H9 (cell line): ENCODE data around the gene SLC4A11. TPM values are rescaled to one million over a fixed set of nuclear protein-coding genes. Genes with fewer than 3 reads are reported as not detected.

Experiments used
- DNase-seq: peaks from one replicate; pipeline ENCODE4 v3.0.0-alpha.2; 2017
- H2AFZ ChIP-seq: one replicate; pipeline ENCODE4 v1.6.1; 2013; ENCODE audit warnings: mild to moderate bottlenecking, low read length, control low read depth, moderate library complexity
- H2AK5ac ChIP-seq: 2 replicates; pipeline ENCODE4 v1.6.1; 2013; ENCODE audit warnings: low read length, control low read depth, mixed read lengths; ENCODE audit not compliant: insufficient read length
- H2BK120ac ChIP-seq: one replicate; pipeline ENCODE4 v1.6.1; 2013; ENCODE audit warnings: low read depth, mild to moderate bottlenecking, low read length, control low read depth, inconsistent platforms; ENCODE audit not compliant: poor library complexity, severe bottlenecking
- H2BK12ac ChIP-seq: 2 replicates; pipeline ENCODE4 v1.6.1; 2013; ENCODE audit warnings: low read length, control low read depth, mixed read lengths, low read depth; ENCODE audit not compliant: insufficient read length
- H2BK15ac ChIP-seq: 2 replicates; pipeline ENCODE4 v1.6.1; 2013; ENCODE audit warnings: low read depth, low read length, control low read depth
- H2BK20ac ChIP-seq: one replicate; pipeline ENCODE4 v1.6.1; 2013; ENCODE audit warnings: low read depth, mild to moderate bottlenecking, low read length, control low read depth, inconsistent platforms; ENCODE audit not compliant: poor library complexity, severe bottlenecking
- H2BK5ac ChIP-seq: 2 replicates; pipeline ENCODE4 v1.6.1; 2013; ENCODE audit warnings: low read length, control low read depth, mixed read lengths; ENCODE audit not compliant: insufficient read length
- H3K14ac ChIP-seq: 2 replicates; pipeline ENCODE4 v1.6.1; 2013; ENCODE audit warnings: low read length, control low read depth; ENCODE audit not compliant: insufficient read depth
- H3K18ac ChIP-seq: 2 replicates; pipeline ENCODE4 v1.6.1; 2013; ENCODE audit warnings: low read depth, mild to moderate bottlenecking, mixed read lengths, low read length, control low read depth; ENCODE audit not compliant: insufficient read length
- H3K23ac ChIP-seq: 2 replicates; pipeline ENCODE4 v1.6.1; 2013; ENCODE audit warnings: low read length, control low read depth, mixed read lengths, low read depth; ENCODE audit not compliant: insufficient read length
- H3K23me2 ChIP-seq: 2 replicates; pipeline ENCODE4 v1.6.1; 2013; ENCODE audit warnings: low read depth, mild to moderate bottlenecking, mixed read lengths, low read length, control low read depth; ENCODE audit not compliant: insufficient read length, poor library complexity, severe bottlenecking
- H3K27ac ChIP-seq: 2 replicates; pipeline ENCODE4 v1.5.1; 2013; ENCODE audit warnings: low read length, control low read depth, mixed read lengths, low read depth; ENCODE audit not compliant: insufficient read length
- H3K27me3 ChIP-seq: 2 replicates; pipeline ENCODE4 v1.6.1; 2013; ENCODE audit warnings: low read length, control low read depth, inconsistent platforms; ENCODE audit not compliant: insufficient read depth
- H3K4ac ChIP-seq: 2 replicates; pipeline ENCODE4 v1.6.1; 2013; ENCODE audit warnings: low read depth, mild to moderate bottlenecking, control low read depth, inconsistent platforms, low read length, moderate library complexity
- H3K4me1 ChIP-seq: 2 replicates; pipeline ENCODE4 v1.6.1; 2013; ENCODE audit warnings: low read length, control low read depth, inconsistent platforms; ENCODE audit not compliant: insufficient read depth
- H3K4me2 ChIP-seq: 2 replicates; pipeline ENCODE4 v1.6.1; 2013; ENCODE audit warnings: low read length, control low read depth, mixed read lengths; ENCODE audit not compliant: insufficient read length, insufficient read depth
- H3K56ac ChIP-seq: 2 replicates; pipeline ENCODE4 v1.6.1; 2013; ENCODE audit warnings: low read depth, mild to moderate bottlenecking, mixed read lengths, low read length, control low read depth; ENCODE audit not compliant: insufficient read length
- H3K79me1 ChIP-seq: 2 replicates; pipeline ENCODE4 v1.6.1; 2013; ENCODE audit warnings: low read depth, mild to moderate bottlenecking, moderate library complexity, low read length, control low read depth, inconsistent platforms; ENCODE audit not compliant: insufficient read depth, poor library complexity, severe bottlenecking
- H3K79me2 ChIP-seq: 2 replicates; pipeline ENCODE4 v1.6.1; 2013; ENCODE audit warnings: low read length, control low read depth, inconsistent platforms; ENCODE audit not compliant: insufficient read depth
- H3K9ac ChIP-seq: 2 replicates; pipeline ENCODE4 v1.6.1; 2013; ENCODE audit warnings: low read length, control low read depth, mixed read lengths; ENCODE audit not compliant: insufficient read length; ENCODE audit errors: extremely low read depth
- H3K9me3 ChIP-seq: one replicate; pipeline ENCODE4 v1.6.1; 2013; ENCODE audit warnings: low read depth, low read length, inconsistent platforms; ENCODE audit not compliant: control insufficient read depth
- H3T11ph ChIP-seq: one replicate; pipeline ENCODE4 v1.6.1; 2013; ENCODE audit warnings: mild to moderate bottlenecking, low read length, control low read depth, inconsistent platforms
- H4K20me1 ChIP-seq: one replicate; pipeline ENCODE4 v1.6.1; 2013; ENCODE audit not compliant: control insufficient read depth, insufficient read length, insufficient read depth
- H4K5ac ChIP-seq: 2 replicates; pipeline ENCODE4 v1.6.1; 2013; ENCODE audit warnings: low read depth, mild to moderate bottlenecking, mixed read lengths, low read length, control low read depth; ENCODE audit not compliant: insufficient read length
- H4K8ac ChIP-seq: replicated peaks from 2 replicates; pipeline ENCODE4 v1.6.1; 2013; ENCODE audit warnings: low read length, control low read depth, mixed read lengths, low read depth; ENCODE audit not compliant: insufficient read length
- H4K91ac ChIP-seq: 2 replicates; pipeline ENCODE4 v1.6.1; 2013; ENCODE audit warnings: low read depth, mild to moderate bottlenecking, moderate library complexity, mixed read lengths, low read length, control low read depth; ENCODE audit not compliant: insufficient read length
- H3K27ac Mint-ChIP-seq, 3 experiments: 2 replicates in 2 of 3; 3 replicates in 1 of 3; pipeline ENCODE4 v1.8.0; 2020 to 2021; ENCODE audit warnings: mixed read lengths in 3 of 3, mild to moderate bottlenecking in 1 of 3, moderate library complexity in 1 of 3
- H3K27me3 Mint-ChIP-seq: 2 replicates; pipeline ENCODE4 v1.8.0; 2021; ENCODE audit warnings: low read depth, mild to moderate bottlenecking, moderate library complexity, mixed read lengths
- H3K36me3 Mint-ChIP-seq, 3 experiments: 2 replicates in 2 of 3; 3 replicates in 1 of 3; pipeline ENCODE4 v1.8.0; 2020 to 2021; ENCODE audit warnings: low read depth in 3 of 3, mixed read lengths in 3 of 3; ENCODE audit not compliant: insufficient read depth in 1 of 3
- H3K4me1 Mint-ChIP-seq, 2 experiments: 2 replicates each; pipeline ENCODE4 v1.8.0; 2020; ENCODE audit warnings: mixed read lengths in 2 of 2
- H3K4me3 Mint-ChIP-seq, 2 experiments: 2 replicates in 1 of 2; 3 replicates in 1 of 2; pipeline ENCODE4 v1.8.0; 2020 to 2021; ENCODE audit warnings: mild to moderate bottlenecking in 2 of 2, mixed read lengths in 2 of 2, moderate library complexity in 1 of 2
- H3K9me3 Mint-ChIP-seq, 2 experiments: 2 replicates in 1 of 2; 3 replicates in 1 of 2; pipeline ENCODE4 v1.8.0; 2020; ENCODE audit warnings: mild to moderate bottlenecking in 2 of 2, mixed read lengths in 2 of 2, moderate library complexity in 1 of 2
- WGBS: extraction: QIAGEN DNeasy Blood & Tissue Kit; methylation state at CpG from one replicate; pipeline ENCODE4 v1.1.7; 2013; ENCODE audit warnings: missing lambda C conversion rate, low lambda C conversion rate, mixed read lengths; ENCODE audit not compliant: insufficient read length; ENCODE audit errors: extremely low coverage; 5-methylcytosine and 5-hydroxymethylcytosine counted together
- total RNA-seq: library from RNA; stranded (reverse); gene quantifications from 2 replicates; pipeline ENCODE4 v1.2.1, GENCODE V29; 2021
- TF ChIP-seq, protein P1 (sequence below): fragments of 200-600 bp; sonication (generic); conservative IDR thresholded peaks from 3 replicates; pipeline ENCODE4 v1.8.0; 2021; ENCODE audit warnings: antibody characterized with exemption, mild to moderate bottlenecking

Gene SLC4A11
- total RNA-seq, 1 experiment from 2014 or later, result 29.4 TPM

DNA sequence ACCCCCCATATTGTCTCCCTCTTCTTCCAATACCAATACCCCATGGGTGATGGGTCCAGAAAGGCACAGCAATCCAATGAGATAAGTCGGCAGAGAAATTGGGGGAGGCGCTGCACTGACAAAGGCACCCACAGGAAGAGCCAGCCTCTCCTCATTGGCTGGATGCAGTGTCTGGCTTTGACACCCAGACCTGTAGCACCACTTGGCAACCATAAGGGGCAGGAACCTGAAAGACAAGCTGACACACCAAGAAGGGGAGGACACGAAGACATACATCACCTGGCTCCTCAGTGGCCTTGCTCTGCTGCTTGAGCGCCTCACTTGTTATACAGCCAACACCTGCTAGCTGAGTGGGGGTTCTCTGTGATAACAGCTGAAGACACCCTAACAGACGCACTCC lies 19.4 kb upstream of the SLC4A11 start:
- no peaks in the 10 kb centered on the region for H3K9me3 ChIP-seq
- H3K36me3 Mint-ChIP-seq, result peaks cover 1 to 23% (median 13%) of the 10 kb centered on the region in 3 experiments; a peak in 4 of 7 replicates
- H3K27me3 ChIP-seq, result no peaks in the 10 kb centered on the region
- H3K9ac ChIP-seq, result no peak overlapping the region
- H4K20me1 ChIP-seq, result no peaks in the 10 kb centered on the region
- no peak overlapping the region for H3K4ac ChIP-seq
- no peak overlapping the region for H4K5ac ChIP-seq
- no peaks in the 10 kb centered on the region for H3K79me2 ChIP-seq
- no peaks in the 10 kb centered on the region for H3K9me3 Mint-ChIP-seq
- H3K4me1 ChIP-seq, result no peaks in the 10 kb centered on the region
- H4K91ac ChIP-seq, result no peak overlapping the region
- no peak overlapping the region for H3K4me2 ChIP-seq
- no peaks in the 10 kb centered on the region for H3K23me2 ChIP-seq
- no peaks in the 10 kb centered on the region for H3K27me3 Mint-ChIP-seq
- no peak overlapping the region for H3K23ac ChIP-seq
- H3K14ac ChIP-seq, result no peak overlapping the region
- H2AFZ ChIP-seq, result no peak overlapping the region
- no peak overlapping the region for H4K8ac ChIP-seq
- H3K27ac ChIP-seq, result no peak overlapping the region
- H2AK5ac ChIP-seq, result no peak overlapping the region
- TF ChIP-seq, protein P1, sequence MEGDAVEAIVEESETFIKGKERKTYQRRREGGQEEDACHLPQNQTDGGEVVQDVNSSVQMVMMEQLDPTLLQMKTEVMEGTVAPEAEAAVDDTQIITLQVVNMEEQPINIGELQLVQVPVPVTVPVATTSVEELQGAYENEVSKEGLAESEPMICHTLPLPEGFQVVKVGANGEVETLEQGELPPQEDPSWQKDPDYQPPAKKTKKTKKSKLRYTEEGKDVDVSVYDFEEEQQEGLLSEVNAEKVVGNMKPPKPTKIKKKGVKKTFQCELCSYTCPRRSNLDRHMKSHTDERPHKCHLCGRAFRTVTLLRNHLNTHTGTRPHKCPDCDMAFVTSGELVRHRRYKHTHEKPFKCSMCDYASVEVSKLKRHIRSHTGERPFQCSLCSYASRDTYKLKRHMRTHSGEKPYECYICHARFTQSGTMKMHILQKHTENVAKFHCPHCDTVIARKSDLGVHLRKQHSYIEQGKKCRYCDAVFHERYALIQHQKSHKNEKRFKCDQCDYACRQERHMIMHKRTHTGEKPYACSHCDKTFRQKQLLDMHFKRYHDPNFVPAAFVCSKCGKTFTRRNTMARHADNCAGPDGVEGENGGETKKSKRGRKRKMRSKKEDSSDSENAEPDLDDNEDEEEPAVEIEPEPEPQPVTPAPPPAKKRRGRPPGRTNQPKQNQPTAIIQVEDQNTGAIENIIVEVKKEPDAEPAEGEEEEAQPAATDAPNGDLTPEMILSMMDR, result peak; percentile 17; the same call in 1 of the 3 replicates
- no peak overlapping the region for H3T11ph ChIP-seq
- no peaks in the 10 kb centered on the region for H3K4me1 Mint-ChIP-seq
- no peak overlapping the region for H2BK5ac ChIP-seq
- no peak overlapping the region for H3K18ac ChIP-seq
- WGBS, result no CpG with 5 or more reads among the region's 5 CpGs
- H3K79me1 ChIP-seq, result no peaks in the 10 kb centered on the region
- H3K56ac ChIP-seq, result no peak overlapping the region
- no peak overlapping the region for H3K27ac Mint-ChIP-seq
- H2BK120ac ChIP-seq, result no peak overlapping the region
- H3K4me3 Mint-ChIP-seq, result no peak overlapping the region
- DNase-seq, result no peak
- H2BK20ac ChIP-seq, result no peak overlapping the region
- H2BK15ac ChIP-seq, result no peak overlapping the region
- no peak overlapping the region for H2BK12ac ChIP-seq
